ENCODE measurements around the gene PGLYRP1.

Gene PGLYRP1

GRCh38 chr19:45995715-45996385 is 27.0 kb downstream of the PGLYRP1 start:
- ChIA-PET CTCF (interaction anchor here (0.9 to 2.7 kb wide), 4 partner anchors 10 to 33 kb away, joined by 3 to 24 read pairs (median 8); no protein-coding TSS in a partner anchor), POLR2A (interaction anchor here (0.6 to 0.9 kb wide), 4 partner anchors 30 to 134 kb away, joined by 3 to 8 read pairs (median 4); partner anchors contain the start of gene MYPOP)
- peak overlapping the region; percentile 89 for H3K4me3 ChIP-seq (ENCODE audit: low read depth, low read length)
- no peak for DNase-seq (ENCODE audit: low read depth, low spot score)
- TF ChIP-seq CTCF (IDR thresholded peaks at IDR 0.05; ENCODE audit: insufficient read depth, low read length, missing control alignments), result no peak

DNA sequence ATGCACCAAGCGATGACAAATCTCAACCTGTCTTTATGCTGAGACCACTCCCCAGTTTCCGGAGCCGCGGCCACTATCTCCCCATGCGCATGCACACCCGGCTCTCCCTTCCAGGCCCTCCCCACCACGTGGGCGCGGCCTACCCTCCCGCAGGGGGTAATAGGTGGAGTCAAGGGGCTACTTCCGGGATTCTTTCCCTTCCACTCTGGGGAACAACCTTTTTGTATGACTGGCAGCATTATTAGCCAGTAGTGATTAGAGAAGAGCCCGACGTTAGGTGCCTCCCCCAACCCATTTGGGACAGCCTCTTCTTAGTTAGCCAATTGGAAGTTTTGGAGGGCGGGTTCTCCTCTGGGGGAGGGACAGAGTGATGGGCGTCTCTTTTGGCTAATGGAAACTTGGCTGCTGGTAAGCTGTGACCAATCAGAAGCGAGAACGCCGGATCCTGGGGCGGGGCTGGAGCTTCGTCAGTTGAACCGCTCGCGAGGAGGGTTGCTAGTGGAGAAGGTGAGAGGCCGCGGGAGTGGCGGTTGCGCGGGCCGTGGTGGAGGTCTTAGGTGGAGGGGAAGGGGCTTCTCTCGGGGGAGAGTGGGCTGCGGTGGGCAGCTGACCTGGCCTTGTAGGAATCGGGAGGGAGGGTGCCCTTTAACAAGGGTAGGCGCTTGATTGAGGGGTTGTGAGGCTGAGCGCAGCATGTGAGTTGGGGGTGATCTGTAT is 27.7 kb downstream of the PGLYRP1 start, which contains the start of gene CCDC61:
TSS of gene CCDC61 (plus strand) at position 470 of the 717 bp plus-strand sequence. CDS start 7,552 bp downstream, outside the sequence.
- ChIA-PET POLR2A (interaction anchor here (0.8 to 1.2 kb wide), 4 partner anchors 31 to 133 kb away, joined by 3 to 4 read pairs (median 3); partner anchors contain the start of gene MYPOP), CTCF (interaction anchor here (0.7 to 2.7 kb wide), 6 partner anchors 9 to 88 kb away, joined by 3 to 24 read pairs (median 6); no protein-coding TSS in a partner anchor)
- peak; percentile 97 for DNase-seq (ENCODE audit: low read depth, low spot score)
- H3K4me3 ChIP-seq (ENCODE audit: low read depth, low read length), result peak within 1 kb of the TSS; percentile 89
- TF ChIP-seq CTCF (IDR thresholded peaks at IDR 0.05; ENCODE audit: insufficient read depth, low read length, missing control alignments), result no peak

DNA sequence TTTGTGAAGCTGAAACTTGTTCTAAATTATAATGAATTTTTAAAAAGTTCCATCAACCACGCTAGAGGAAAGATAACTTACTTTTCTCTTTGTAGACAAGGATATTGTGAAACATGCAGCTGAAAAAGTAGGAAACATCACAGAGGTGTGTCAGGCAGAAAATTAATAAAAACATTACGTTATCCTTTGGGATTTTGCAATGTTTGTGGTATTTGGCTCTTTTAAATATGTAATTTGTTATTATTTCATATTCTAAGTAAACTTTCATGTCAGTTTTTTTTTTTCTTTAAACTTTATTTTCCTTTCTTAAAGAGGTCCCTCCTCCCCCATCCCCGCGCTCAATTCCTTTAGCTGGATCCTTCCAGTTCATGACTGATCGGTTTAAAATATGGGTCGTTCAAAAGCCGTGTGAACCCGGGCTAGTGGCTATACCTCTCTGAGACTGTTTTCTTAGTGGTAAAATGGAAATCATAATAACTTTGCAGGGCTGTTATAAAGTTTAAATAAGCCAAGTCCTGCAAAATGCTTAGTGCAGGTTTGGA is 28.3 kb downstream of the PGLYRP1 start:
- DNase-seq (ENCODE audit: low read depth, low spot score), result no peak
- POLR2A ChIA-PET, result interaction anchor here (0.9 to 1.2 kb wide), 3 partner anchors 31 to 92 kb away, joined by 3 to 4 read pairs (median 3); partner anchors contain the start of gene MYPOP
- no peak for TF ChIP-seq CTCF (IDR thresholded peaks at IDR 0.05; ENCODE audit: insufficient read depth, low read length, missing control alignments)
- H3K4me3 ChIP-seq (ENCODE audit: low read depth, low read length), result peak overlapping the region; percentile 64
- CTCF ChIA-PET, result interaction anchor here (0.7 to 2.7 kb wide), 7 partner anchors 9 to 286 kb away, joined by 3 to 24 read pairs (median 3); no protein-coding TSS in a partner anchor

DNA sequence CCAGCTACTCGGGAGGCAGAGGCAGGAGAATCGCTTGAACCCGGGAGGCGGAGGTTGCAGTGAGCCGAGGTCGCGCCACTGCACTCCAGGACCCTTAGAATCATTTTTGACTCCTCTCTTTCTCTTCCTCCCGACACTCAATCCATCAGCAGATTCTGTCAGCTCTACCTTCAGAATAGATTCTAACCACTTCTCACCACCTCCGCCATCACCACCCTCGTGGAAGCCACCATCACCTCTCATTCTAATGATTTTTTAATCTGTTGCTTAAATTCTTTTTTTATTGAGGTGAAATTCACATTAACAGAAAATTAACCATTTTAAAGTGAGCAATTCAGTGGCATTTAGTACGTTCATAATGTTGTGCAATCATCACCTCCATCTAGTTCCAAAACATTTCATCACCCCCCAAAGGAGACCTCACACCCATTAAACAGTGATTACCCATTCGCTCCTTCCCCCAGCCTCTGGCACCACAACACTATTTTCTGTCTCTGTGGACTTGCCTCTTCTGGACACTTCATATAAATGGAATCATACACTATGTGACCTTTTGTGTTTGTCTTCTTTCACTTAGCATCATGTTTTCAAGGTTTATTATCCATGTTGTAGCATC is 32.6 kb downstream of the PGLYRP1 start:
- no peak for DNase-seq (ENCODE audit: low read depth, low spot score)
- H3K4me3 ChIP-seq (ENCODE audit: low read depth, low read length), result no peak overlapping the region
- POLR2A ChIA-PET, result no interaction called here
- no peak for TF ChIP-seq CTCF (IDR thresholded peaks at IDR 0.05; ENCODE audit: insufficient read depth, low read length, missing control alignments)
- CTCF ChIA-PET, result no interaction called here

DNA sequence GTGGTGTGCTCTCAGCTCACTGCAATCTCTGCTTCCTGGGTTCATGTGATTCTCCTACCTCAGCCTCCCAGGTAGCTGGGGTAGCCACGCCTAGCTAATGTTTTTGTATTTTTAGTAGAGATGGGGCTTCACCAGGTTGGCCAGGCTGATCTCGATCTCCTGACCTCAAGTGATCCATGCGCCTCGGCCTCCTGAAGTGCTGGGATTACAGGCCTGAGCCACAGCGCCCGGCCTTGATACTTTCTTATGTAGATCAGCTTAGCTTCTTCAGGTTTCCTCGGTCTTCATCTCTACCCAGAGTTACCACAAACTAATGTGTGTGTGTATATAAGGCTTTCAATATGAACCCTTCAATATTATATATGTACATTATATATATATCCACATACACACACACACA is 37.5 kb downstream of the PGLYRP1 start:
- CTCF ChIA-PET, result interaction anchor here (1.1 kb wide), 1 partner anchor 10 kb away, joined by 3 read pairs; the partner anchor contains the start of gene CCDC61
- H3K4me3 ChIP-seq (ENCODE audit: low read depth, low read length), result no peak overlapping the region
- DNase-seq (ENCODE audit: low read depth, low spot score), result no peak
- POLR2A ChIA-PET, result no interaction called here
- TF ChIP-seq CTCF (IDR thresholded peaks at IDR 0.05; ENCODE audit: insufficient read depth, low read length, missing control alignments), result no peak
